Natural killer cell (primary cell): ENCODE data around the gene ZBTB44. TPM values are rescaled to one million over a fixed set of nuclear protein-coding genes. Genes with fewer than 3 reads are reported as not detected.

Experiments
- ATAC-seq, 3 donors: fragments of 150-1000 bp in 2 of 3; fragments of 200-7000 bp in 1 of 3; cut with Tn5 transposase; 1 replicate in 1 of 3; 2 replicates in 2 of 3; pipeline ENCODE4 v1.10.0; 2021; ENCODE audit warnings: mild to moderate bottlenecking in 2 of 3, moderate library complexity in 2 of 3
- DNase-seq, 2 donors: peaks; one replicate each; pipeline versions ENCODE4 v3.0.0 to v3.0.0-alpha.2; 2013 to 2021; ENCODE audit warnings: mixed read lengths in 1 of 2
- H3K27ac ChIP-seq: one replicate; pipeline ENCODE4 v1.5.1; 2013; ENCODE audit warnings: mild to moderate bottlenecking, low read length
- H3K27me3 ChIP-seq: one replicate; pipeline ENCODE4 v1.6.1; 2013; ENCODE audit warnings: low read length; ENCODE audit not compliant: control insufficient read depth, insufficient read depth
- H3K36me3 ChIP-seq: one replicate; pipeline ENCODE4 v1.6.1; 2013; ENCODE audit warnings: low read length; ENCODE audit not compliant: control insufficient read depth, insufficient read depth
- H3K4me1 ChIP-seq: one replicate; pipeline ENCODE4 v1.6.1; 2013; ENCODE audit warnings: low read length; ENCODE audit not compliant: control insufficient read depth, insufficient read depth
- H3K4me3 ChIP-seq: one replicate; pipeline ENCODE4 v1.5.1; 2013; ENCODE audit warnings: low read length
- H3K9me3 ChIP-seq: one replicate; pipeline ENCODE4 v1.6.1; 2013; ENCODE audit warnings: low read length; ENCODE audit not compliant: control insufficient read depth, insufficient read depth
- H3K27ac Mint-ChIP-seq, 2 donors: one replicate each; pipeline ENCODE4 v1.8.0; 2022; ENCODE audit warnings: mild to moderate bottlenecking in 2 of 2, mixed read lengths in 2 of 2, moderate library complexity in 1 of 2
- H3K27me3 Mint-ChIP-seq, 2 donors: one replicate each; pipeline ENCODE4 v1.8.0; 2022; ENCODE audit warnings: low read depth in 2 of 2, mixed read lengths in 2 of 2
- H3K36me3 Mint-ChIP-seq: one replicate; pipeline ENCODE4 v1.8.0; 2022; ENCODE audit warnings: mixed read lengths
- H3K4me1 Mint-ChIP-seq, 2 donors: one replicate each; pipeline ENCODE4 v1.8.0; 2022; ENCODE audit warnings: mixed read lengths in 2 of 2
- H3K4me3 Mint-ChIP-seq: one replicate; pipeline ENCODE4 v1.8.0; 2022; ENCODE audit warnings: mild to moderate bottlenecking, moderate library complexity, mixed read lengths
- H3K9me3 Mint-ChIP-seq, 2 donors: one replicate each; pipeline ENCODE4 v1.8.0; 2022; ENCODE audit warnings: mixed read lengths in 2 of 2
- WGBS: methylation state at CpG from one replicate; pipeline ENCODE4 v1.1.7; 2013; ENCODE audit warnings: missing lambda C conversion rate; ENCODE audit not compliant: insufficient coverage; 5-methylcytosine and 5-hydroxymethylcytosine counted together
- intact Hi-C: fragments of 100-400 bp; cut with micrococcal nuclease; formaldehyde crosslinking; loops from one replicate; pipeline ENCODE4 v1.14.2; 2022
- total RNA-seq, 4 donors: library from RNA; stranded (reverse); fragments of 120-200 nt in 1 of 4; gene quantifications; one replicate each; pipeline versions ENCODE4 v1.2.3 to v1.2.4, GENCODE V29; 2013 to 2022
- TF ChIP-seq, protein P1 (sequence below): fragments of 200-600 bp; IDR thresholded peaks from one replicate; pipeline ENCODE4 v1.8.0; 2022; ENCODE audit warnings: antibody characterized with exemption

The ZBTB44 gene
- total RNA-seq, 3 donors from 2014 or later (not counting 1 experiment from before 2014, with no cell fraction given), result 103 to 131 (median 105) TPM

DNA sequence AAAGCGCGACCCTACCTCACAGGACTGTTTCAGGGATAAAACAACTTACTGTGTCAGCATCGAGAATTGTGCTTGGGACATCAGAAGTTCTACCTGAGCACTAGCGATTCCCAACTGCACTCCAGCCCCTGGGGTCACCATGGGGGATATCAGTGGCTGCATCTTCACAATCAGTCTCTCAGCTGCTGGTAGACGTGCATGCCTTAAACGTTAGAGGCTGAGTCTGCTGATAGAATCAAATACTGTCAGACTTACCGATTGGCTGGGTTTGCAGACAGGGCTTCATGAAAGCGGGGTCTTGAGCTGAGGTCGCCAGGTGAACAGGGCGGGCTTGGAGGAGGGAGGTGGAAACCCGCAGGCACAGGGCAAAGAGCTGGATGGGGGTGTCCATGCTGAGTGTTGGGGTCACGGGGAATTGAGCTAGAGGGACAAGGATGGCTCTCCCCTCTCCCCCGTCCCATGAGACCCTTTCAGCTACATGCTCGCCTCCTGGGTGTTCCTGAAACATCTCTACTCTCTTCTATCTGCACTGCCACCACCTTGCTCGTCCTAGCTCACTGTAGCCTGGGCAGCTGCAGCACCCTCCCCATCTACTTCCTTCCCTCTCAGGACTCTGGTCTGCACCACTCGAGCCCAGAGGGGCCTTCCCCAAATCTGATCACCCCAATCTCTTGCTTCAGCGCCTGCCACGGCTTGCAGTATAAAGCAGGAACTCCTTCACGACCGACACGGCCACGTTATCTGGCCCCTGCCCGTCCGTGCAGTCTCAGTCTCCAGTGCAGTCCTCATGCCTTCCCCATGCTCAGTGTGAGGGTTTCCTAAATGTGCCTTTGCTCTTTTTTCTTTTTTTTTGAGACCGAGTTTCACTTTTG is 111.7 kb downstream of the ZBTB44 start:
- ATAC-seq, result no peak
- H3K27me3 ChIP-seq, result no peaks in the 10 kb centered on the region
- Mint-ChIP-seq H3K27me3 (peaks cover 0 to 3% of the 10 kb centered on the region in 2 donors), H3K36me3 (no peaks in the 10 kb centered on the region), H3K4me3 (no peak overlapping the region), H3K27ac (no peak overlapping the region), H3K4me1 (peaks cover 0 to 6% of the 10 kb centered on the region in 2 donors), H3K9me3 (no peaks in the 10 kb centered on the region)
- intact Hi-C loops, result no loop called here
- H3K4me1 ChIP-seq, result peaks cover 5% of the 10 kb centered on the region
- H3K36me3 ChIP-seq, result no peaks in the 10 kb centered on the region
- no peaks in the 10 kb centered on the region for H3K9me3 ChIP-seq
- TF ChIP-seq, protein P1, sequence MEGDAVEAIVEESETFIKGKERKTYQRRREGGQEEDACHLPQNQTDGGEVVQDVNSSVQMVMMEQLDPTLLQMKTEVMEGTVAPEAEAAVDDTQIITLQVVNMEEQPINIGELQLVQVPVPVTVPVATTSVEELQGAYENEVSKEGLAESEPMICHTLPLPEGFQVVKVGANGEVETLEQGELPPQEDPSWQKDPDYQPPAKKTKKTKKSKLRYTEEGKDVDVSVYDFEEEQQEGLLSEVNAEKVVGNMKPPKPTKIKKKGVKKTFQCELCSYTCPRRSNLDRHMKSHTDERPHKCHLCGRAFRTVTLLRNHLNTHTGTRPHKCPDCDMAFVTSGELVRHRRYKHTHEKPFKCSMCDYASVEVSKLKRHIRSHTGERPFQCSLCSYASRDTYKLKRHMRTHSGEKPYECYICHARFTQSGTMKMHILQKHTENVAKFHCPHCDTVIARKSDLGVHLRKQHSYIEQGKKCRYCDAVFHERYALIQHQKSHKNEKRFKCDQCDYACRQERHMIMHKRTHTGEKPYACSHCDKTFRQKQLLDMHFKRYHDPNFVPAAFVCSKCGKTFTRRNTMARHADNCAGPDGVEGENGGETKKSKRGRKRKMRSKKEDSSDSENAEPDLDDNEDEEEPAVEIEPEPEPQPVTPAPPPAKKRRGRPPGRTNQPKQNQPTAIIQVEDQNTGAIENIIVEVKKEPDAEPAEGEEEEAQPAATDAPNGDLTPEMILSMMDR, result no peak
- WGBS, result 79% methylated on average over 25 of the region's 25 CpGs
- no peak overlapping the region for H3K4me3 ChIP-seq
- DNase-seq, result no peak
- no peak overlapping the region for H3K27ac ChIP-seq

DNA sequence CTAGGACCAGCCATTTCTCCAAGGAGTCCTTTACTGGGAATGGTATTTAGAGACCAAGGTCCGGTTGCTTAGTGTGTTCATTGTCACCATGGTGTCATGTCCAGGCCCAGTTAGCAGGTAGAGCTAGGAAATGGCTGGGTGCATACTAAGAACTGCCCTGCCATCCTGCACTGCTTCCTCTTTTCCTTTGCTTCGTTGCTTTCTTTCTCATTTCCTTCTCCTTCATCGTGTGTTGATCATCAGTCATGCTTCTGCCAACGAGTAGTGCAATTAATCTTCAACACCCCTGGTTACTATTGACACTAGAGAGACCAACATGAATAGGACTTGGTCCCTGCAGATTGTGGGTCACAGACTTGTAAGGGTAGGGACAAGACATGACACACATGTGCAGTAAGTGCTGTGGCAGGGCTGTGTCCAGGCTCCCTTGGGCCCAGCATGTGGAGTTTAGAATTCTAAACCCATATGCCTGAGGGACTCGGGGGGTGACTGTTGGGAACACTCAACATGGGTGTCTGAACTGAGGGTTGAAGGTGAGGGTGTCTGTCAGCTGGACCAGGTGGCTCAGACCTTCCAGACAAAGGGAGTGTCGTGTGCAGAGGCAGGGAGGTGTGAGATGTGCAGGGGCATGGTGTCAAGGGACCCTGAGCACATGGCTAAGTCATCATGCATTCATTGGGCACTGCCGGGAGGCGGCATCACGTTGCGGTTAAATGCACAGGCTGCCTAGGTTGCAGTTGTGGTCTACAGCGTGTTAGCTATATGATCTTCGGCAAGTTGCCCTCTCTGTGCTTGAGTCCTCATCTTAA is 112.5 kb downstream of the ZBTB44 start:
- H3K36me3 Mint-ChIP-seq, result no peaks in the 10 kb centered on the region
- Histone ChIP-seq H3K9me3 (no peaks in the 10 kb centered on the region), H3K4me3 (no peak overlapping the region), H3K4me1 (peaks cover 5% of the 10 kb centered on the region), H3K27ac (no peak overlapping the region), H3K36me3 (no peaks in the 10 kb centered on the region), H3K27me3 (no peaks in the 10 kb centered on the region)
- peaks cover 0 to 6% of the 10 kb centered on the region in 2 donors for H3K4me1 Mint-ChIP-seq
- DNase-seq (no peak), ATAC-seq (no peak)
- H3K27ac Mint-ChIP-seq, result no peak overlapping the region
- no peak overlapping the region for H3K4me3 Mint-ChIP-seq
- intact Hi-C loops, result no loop called here
- peaks cover 0 to 3% of the 10 kb centered on the region in 2 donors for H3K27me3 Mint-ChIP-seq
- TF ChIP-seq, protein P1, result no peak
- WGBS, result 68% methylated on average over 12 of the region's 12 CpGs
- no peaks in the 10 kb centered on the region for H3K9me3 Mint-ChIP-seq

DNA sequence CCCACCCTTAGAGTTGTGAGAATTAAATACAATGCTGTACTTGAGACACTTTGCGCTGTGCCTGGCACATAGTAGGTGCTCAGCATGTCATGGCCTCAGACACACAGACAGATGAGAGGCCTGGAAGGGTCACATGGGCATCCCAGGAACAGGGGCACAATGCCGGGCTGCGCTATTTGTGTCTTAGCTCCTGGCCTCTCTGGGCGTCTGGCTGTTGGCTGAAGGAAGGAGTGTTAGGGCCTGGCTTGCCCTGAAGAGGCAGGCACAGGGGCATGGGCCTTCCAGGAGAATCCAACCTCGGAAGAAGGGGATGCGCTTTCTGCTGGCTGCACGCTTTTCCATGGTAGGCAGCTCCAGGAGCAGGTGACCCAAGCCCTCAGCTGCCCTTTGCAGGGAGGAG is 113.7 kb downstream of the ZBTB44 start:
- Mint-ChIP-seq H3K27me3 (peaks cover 0 to 3% of the 10 kb centered on the region in 2 donors), H3K4me1 (peaks cover 0 to 6% of the 10 kb centered on the region in 2 donors), H3K36me3 (no peaks in the 10 kb centered on the region), H3K4me3 (no peak overlapping the region), H3K27ac (no peak overlapping the region), H3K9me3 (no peaks in the 10 kb centered on the region)
- H3K36me3 ChIP-seq, result no peaks in the 10 kb centered on the region
- intact Hi-C loops, result no loop called here
- DNase-seq (no peak), ATAC-seq (no peak)
- H3K27ac ChIP-seq, result no peak overlapping the region
- peaks cover 5% of the 10 kb centered on the region for H3K4me1 ChIP-seq
- no peaks in the 10 kb centered on the region for H3K27me3 ChIP-seq
- no peak overlapping the region for H3K4me3 ChIP-seq
- 92% methylated on average over 7 of the region's 7 CpGs for WGBS
- H3K9me3 ChIP-seq, result no peaks in the 10 kb centered on the region
- TF ChIP-seq, protein P1, result no peak
